Activated CD8-positive, alpha-beta memory T cell treated with anti-CD3 and anti-CD28 coated beads for 36 hours (primary cell): Measurements from ENCODE around the gene HCN1. TPM values are rescaled to one million over a fixed set of nuclear protein-coding genes. Genes with fewer than 3 reads are reported as not detected.
"Not testable (repeated sequence)": the region's sequence is repeated elsewhere in the genome, so short reads cannot be mapped to it uniquely, and the experiment has no call there.

Source experiments
- CTCF ChIA-PET: fragments of 350-600 bp; sonication (Branson Sonifier 250); formaldehyde crosslinking; loops from one replicate; lab custom pipeline; 2021; ENCODE audit warnings: antibody characterized with exemption; lab: Charles Lee
- POLR2A ChIA-PET: fragments of 350-600 bp; sonication (Branson Sonifier 250); formaldehyde crosslinking; loops from one replicate; lab custom pipeline; 2021; ENCODE audit warnings: antibody characterized with exemption; lab: Charles Lee
- total RNA-seq, 2 experiments: library from RNA; stranded (reverse); gene quantifications; one replicate each; pipeline ENCODE4 v1.2.3, GENCODE V29; 2021

Gene HCN1
- total RNA-seq, 2 experiments from 2014 or later: not detected

DNA sequence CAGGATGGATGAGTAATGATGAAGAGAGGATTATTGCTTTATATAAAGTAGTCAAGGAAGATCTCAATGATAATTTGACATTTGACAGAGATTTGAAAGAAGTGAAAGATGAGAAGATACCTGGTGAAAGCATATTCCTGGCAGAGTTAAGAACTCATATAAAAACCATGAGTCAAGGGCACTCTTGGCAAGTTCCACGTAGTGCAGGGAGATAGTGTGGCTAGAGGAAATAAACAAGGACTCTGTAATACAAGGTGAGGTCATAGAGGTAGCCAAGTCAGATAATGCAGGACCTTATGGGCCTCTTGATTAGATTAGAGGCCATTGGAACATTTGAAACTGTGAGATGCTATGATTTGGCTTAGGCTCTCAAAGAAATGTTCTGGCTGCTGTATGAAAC lies 72.3 kb downstream of the HCN1 start:
- CTCF ChIA-PET: no interaction called here
- POLR2A ChIA-PET: no interaction called here

DNA sequence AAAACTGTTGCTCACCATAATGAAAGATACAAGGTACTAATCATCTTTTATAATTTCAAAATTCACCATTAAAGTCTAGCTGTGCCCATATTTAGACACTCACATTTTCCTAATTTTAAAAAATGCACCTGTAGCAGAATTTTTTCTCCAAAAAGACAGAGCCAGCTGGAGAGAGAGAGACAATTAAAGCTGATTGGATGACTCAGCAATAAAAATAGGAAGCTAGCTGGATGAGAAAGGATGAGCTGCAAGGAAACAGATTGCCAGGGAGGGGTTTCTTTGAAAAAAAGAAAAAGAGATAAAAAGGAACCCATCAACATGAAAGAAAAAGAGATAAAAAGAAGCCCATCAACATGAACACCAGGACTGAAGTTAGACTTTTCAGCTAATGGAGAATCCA lies 73.8 kb downstream of the HCN1 start:
- ChIA-PET POLR2A (no interaction called here), CTCF (no interaction called here)

DNA sequence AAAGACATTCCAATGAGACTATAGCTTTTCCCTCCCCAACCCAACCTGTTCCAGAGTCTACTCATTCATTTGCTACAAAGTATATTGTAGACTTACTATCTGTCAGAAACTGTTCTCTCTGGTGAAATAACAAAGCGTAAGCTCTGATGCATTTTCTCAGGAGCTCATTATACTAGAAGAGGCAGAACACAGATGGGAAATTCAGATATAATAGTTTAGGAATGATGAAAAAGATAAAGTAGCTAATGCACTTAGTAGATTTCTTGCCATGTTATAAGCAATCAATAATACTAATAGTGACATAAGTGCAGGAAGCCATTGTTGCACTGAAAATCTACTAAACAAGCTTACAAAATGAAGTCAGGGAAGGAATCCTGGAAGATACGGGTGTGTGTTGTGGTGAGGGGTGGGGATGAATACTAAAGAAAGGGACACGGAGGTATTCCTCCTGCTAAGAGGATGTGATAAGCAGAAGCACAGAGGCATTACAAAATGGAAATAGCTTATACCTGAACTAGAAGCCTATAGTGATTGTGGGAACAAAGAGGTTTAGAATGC lies 78.2 kb downstream of the HCN1 start:
- CTCF ChIA-PET: no interaction called here
- POLR2A ChIA-PET: no interaction called here

DNA sequence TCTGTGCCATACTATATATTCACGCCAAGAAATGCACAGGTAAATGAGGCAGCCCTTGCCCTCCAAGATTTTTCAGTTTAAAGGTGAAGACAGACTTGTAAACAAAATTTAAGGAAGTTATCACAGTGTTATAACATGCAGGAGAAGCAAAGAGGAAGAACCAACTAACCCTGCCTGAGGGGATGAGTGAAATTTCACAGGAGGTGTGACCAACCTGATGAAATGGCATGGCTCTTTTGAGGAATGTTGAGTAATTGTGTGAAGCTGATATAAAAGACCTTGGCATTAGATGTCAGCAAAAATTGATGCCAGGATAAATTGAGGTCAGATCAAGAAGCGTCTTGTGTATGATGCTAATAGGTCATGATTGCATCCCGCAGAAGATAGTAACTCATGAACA lies 86.5 kb downstream of the HCN1 start:
- POLR2A ChIA-PET: no interaction called here

DNA sequence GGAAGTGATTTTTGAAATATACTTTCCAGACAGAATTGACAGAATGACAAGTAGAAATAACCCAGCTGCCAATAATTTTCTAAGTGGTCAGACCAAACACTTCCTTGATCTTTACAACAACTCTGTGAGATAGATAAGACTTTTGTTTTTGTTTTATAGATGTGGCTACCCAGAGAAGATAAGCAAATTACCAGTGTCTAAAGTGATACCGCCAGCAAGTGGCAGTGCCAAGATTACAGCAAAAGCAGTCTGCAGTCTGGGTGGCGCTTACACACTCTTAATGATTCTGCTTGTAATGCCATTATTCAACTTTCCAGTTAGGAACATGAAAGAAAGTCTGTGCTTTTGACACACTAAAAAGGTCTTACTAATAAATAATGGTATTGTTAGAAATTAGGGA lies 92.1 kb downstream of the HCN1 start:
- ChIA-PET POLR2A (no interaction called here), CTCF (no interaction called here)

More for the DNA sequence above, 86.5 kb downstream of the HCN1 start:
- CTCF ChIA-PET: no interaction called here

DNA sequence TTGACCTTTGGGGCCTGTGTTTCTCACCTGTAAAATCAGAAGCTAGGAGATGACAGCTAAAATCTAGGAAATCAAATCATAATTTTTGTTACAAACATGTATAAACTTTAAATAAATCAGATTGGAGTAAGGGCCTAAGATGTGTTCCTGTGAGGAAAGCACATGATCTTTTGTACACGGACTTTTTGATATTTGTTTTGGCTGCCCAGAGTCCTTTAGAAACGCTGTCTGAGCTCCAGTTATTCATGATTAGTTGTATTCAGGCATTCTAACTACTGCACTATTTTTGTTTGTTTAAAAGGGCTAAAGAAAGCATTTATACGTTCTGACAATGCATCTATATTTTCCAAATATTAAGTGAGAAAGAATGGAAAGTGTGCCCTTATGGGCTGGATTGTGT lies 94.8 kb downstream of the HCN1 start:
- POLR2A ChIA-PET: no interaction called here
- CTCF ChIA-PET: no interaction called here

DNA sequence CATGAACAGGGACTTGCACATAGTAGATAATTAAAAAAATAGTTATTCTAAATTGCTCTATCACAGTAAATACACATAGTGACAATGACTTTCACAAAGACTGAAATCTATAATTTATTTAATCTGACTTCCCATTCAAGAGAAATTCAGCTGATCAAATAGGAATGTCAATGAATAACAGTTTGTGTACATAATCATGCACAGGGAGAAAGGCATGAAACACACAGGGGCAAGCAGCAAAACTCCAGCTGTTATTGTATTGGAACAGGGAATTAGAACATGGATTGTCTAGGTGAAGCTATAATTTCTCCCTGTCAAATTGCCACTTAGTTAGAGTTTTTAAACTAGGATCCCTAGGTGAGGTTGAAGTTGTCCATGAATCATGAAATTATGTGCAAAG lies 99.9 kb downstream of the HCN1 start:
- ChIA-PET CTCF (no interaction called here), POLR2A (no interaction called here)

DNA sequence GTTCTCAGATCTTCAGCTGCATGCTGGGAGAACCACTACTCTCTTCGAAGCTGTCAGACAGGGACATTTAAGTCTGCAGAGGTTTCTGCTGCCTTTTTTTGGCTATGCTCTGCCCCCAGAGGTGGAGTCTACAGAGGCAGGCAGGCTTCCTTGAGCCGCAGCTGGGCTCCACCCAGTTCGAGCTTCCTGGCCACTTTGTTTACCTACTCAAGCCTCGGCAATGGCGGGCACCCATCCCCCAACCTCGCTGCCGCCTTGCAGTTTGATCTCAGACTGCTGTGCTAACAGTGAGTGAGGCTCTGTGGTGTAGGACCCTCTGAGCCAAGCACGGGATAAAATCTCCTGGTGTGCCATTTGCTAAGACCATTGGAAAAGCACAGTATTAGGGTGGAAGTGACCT lies 110.2 kb downstream of the HCN1 start:
- POLR2A ChIA-PET, CTCF ChIA-PET: not testable (repeated sequence)

DNA sequence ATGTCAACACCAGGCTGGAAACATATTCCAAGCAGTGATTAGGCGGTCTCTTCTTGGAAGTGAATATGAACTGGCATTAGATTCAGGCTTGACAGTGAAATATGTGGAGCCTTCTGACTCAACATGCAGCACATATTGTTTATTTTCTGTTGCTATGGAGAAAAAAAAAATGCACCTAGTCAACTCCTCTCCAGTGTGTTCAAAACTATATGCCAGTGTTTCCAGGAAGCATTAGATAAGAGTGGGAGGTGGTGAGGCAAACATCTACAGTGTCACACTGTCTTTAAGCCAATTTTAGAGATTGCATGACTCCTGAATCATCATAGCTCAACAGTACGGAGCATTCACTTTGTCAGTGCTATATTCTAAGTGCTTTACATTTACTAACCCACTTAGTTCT lies 117.9 kb downstream of the HCN1 start:
- CTCF ChIA-PET: no interaction called here
- POLR2A ChIA-PET: no interaction called here

DNA sequence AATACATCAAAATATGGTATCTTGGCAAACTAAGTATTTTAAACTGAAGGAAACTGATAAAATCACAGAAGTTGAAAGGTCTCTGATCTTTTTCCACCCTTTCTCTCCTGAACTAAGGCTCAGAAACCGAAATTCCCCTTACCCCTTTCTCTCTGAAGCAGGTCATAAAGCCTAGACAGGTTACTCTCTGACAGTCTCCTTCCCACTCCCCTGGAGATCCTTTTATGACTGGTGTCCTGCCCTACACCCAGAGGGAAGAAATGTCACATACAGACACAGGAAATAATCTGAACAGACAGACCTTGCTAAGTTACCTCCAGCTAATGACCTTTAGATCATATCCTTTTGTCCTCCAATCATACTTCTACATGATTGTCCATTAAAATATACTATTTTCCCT lies 127.4 kb downstream of the HCN1 start:
- CTCF ChIA-PET: no interaction called here
- POLR2A ChIA-PET: no interaction called here

DNA sequence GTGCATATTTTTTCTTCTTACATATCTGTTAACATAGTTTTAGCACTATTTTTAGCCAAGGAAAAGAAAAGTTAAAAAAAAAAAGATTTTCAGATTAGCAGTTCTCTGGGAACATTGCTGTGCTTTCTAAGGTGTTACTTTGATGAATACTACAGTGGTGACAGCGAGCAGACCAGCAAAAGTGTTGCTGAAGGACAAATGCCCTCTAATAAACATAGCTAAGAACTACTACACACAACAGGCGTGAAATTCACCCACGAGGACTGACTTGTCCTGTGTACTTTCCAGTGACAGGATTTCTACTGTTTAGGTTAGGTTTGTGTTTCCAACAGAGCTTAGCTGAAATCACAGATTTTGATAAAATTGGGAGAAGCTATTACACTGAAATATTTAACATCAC lies 153.8 kb downstream of the HCN1 start:
- ChIA-PET POLR2A (no interaction called here), CTCF (no interaction called here)

DNA sequence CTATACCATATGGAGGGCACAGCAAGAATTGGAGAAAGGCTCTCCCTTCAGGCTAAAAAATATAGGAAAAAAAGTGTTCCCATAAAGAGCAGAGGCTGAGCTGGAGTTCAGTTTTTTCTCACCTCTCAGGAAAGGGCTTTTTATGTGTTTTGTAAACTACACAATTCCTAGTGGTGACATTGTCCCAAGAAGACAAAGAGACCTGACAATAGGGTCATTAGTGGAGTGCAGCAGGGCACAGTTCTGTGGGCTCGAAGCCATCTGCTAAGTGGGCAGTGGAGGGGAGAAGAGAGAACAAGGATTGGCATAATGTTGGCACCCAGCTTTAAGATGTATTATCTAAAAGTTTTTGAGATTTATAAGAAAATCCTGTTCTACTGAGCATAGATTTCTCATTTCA lies 162.5 kb downstream of the HCN1 start:
- CTCF ChIA-PET: interaction anchor here (0.7 kb wide), 2 partner anchors 1330 to 1751 kb away, joined by 3 to 4 read pairs; no protein-coding TSS in a partner anchor

DNA sequence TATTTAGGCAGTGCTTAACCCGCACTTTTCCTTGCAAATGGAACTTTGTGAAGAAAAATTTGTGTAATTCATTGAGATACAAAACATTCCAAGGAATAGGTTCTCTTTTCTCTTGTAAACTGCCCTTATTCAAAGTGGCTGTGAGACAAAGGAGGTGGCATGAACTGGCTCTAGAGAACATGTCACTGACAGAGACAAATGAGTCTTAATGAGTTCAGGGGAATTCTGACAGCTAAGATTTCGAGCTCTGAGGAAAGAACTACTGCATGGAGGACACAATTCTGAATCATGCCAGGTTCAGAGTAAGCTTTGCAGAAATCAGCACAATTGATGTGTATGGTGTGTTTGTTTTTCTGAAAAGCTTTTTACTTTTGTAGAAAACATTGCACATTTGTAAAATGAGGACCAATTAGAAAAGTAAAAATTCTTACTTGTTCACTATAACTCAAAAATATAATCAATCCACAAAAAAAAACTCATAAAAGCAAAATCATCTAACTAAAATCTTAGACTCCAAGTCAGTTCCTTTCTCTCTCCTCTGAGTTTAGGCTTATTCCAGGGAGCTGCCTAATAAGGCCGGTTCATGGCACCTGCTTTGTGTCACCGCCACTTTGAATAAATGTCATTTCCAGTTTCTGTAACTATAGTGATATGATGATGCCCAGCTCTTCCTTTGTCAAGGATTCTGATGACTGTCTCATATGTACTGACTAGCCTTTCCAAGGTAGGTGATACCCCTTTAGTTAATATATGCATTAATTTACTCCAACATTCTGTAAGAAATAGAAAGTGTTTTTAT lies 163.2 kb downstream of the HCN1 start:
- CTCF ChIA-PET: no interaction called here
- POLR2A ChIA-PET: no interaction called here

More for the DNA sequence above, 162.5 kb downstream of the HCN1 start:
- POLR2A ChIA-PET: no interaction called here

DNA sequence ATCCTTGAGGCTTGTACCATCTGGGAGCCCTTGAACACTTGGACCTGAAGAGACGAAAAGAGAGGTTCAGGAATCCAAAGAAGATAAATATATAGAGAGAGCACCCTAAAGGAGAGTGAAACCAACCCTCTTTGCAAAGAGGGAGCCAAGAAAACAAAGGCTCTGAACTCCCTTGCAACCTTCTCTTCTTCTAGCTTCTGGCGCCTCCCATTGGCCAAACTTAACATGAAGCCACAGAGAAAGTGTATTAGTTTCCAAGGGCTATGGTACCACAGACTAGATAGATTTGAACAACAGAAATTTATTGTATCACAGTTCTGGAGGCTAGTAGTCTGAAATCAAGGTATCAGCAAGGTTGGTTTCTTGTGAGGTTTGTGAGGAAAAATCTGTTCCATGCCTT lies 175.1 kb downstream of the HCN1 start:
- ChIA-PET POLR2A (no interaction called here), CTCF (no interaction called here)

DNA sequence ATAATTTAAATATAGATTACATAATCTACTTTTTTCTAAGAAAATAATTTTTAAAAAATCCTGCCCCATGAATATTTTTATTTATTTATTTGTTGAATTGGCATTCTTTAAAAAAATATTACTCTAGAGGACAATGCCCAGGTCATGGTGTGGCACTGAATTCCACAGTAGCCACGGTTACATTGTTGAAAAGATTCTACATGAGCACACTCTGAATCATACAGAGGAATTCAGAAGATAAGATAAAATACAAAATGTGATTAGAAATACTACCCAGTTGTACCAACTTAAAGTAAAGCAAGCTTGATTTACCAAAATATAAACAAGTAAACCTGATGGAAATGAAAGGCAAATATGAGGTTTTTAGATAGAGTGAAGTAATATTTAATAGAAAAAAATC lies 183.7 kb downstream of the HCN1 start:
- POLR2A ChIA-PET: no interaction called here
- CTCF ChIA-PET: no interaction called here

DNA sequence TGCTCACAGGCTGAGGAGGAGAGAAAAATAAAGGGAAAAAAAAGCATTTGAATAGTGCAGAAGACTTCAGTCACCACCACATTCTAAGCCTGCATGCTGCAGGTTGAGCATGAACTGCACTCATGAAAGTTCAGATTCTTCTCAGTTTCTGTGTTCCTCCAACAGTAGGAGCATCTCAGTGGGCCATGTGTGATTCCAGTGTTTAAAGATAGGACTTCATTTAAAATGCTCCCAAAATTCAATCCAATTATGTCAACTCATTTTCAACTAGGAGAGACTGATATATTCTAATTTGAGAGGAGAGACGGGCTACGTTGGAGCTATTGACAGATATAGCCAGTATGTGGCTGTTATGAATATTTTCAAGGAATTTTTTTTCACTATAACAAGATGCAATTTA lies 186.8 kb downstream of the HCN1 start:
- POLR2A ChIA-PET: no interaction called here
- CTCF ChIA-PET: interaction anchor here (0.5 kb wide), 1 partner anchor 253 kb away, joined by 5 read pairs; no protein-coding TSS in a partner anchor

DNA sequence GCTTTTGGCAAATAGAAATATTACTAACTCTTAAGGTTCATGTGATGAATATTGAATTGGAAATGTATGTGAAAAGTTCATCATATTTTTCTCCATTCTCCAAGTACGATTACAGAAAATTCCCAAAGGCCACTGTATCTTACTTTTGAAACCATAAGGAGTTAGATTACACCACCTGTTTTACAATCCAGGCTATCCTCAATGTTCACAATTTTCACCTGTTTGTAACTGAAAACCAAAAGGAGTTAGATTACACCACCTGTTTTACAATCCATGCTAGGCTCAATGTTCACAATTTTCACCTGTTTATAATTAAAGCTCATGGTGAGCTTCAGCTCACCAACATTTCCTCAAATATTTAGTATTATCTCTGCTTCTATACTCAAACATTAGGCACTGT lies 188.0 kb downstream of the HCN1 start:
- POLR2A ChIA-PET: no interaction called here
- CTCF ChIA-PET: no interaction called here

DNA sequence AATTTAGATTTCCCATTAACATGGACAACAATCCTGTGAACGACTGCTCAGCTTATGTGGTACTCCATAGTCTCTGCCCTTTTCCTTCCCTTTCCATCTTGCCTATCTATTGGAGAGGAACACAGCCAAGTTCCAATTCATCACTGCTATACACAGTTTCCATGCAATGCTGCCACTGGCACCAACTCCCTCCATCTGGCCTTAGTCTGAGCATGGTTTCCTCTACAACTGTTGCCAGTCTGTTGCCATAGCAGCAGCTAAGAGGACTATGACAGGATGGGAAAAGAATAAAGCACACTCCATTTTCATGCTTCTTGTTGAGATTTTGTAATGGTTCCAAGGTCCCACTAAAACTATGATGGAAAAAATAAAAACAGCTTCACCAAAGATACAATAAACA lies 189.0 kb downstream of the HCN1 start:
- POLR2A ChIA-PET: no interaction called here
- CTCF ChIA-PET: no interaction called here

DNA sequence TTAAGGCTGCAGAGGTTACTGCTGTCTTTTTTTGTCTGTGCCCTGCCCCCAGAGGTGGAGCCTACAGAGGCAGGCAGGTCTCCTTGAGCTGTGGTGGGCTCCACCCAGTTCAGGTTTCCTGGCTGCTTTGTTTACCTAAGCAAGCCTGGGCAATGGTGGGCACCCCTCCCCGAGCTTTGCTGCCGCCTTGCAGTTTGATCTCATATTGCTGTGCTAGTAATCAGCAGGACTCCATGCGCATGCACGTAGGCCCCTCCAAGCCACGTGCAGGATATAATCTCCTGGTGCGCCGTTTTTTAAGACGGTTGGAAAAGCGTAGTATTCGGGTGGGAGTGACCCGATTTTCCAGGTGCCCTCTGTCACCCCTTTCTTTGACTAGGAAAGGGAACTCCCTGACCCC lies 197.2 kb downstream of the HCN1 start:
- POLR2A ChIA-PET, CTCF ChIA-PET: not testable (repeated sequence)

DNA sequence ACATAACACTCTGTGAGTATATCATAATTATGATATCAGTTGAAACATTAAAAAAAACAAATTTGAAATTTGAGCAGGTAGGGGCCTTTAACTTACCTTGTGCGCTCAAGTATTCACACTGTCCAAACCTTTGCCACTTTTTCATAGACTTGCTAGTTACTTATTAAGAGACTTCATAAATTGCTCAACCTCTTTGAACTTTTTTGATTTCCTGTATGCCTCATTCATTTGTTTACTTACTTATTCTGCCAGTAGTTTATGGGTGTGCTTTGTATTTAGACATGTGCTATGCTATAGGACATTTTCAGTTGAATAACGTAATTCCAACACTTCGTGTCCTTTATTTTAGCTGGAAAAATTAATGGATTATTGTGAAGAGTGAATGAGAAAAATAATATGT lies 204.8 kb downstream of the HCN1 start:
- CTCF ChIA-PET: no interaction called here
- POLR2A ChIA-PET: no interaction called here

DNA sequence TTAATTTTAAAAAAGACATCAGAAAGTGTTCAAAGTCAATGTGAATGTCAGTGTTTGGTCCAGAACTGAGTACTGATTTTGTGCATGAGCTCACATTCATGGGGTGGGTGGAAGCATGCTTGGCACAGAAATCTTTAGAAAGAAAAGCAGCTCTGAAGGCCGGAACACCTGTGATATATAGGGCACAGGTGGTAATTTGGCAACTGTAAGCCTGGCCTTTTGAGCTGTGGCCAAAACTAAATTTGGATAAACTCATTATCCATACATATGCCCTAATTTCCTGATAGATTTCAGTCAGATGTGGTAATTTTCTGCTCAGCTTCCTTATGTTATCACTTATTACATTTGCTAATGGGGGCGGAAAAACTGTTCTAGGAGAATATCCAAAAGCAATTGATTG lies 211.4 kb downstream of the HCN1 start:
- CTCF ChIA-PET: no interaction called here
- POLR2A ChIA-PET: no interaction called here
